GM19372 (cell line): Measurements from ENCODE around the gene MAEA.
"Not testable (repeated sequence)": the region's sequence is repeated elsewhere in the genome, so short reads cannot be mapped to it uniquely, and the experiment has no call there.

Source experiments
- ATAC-seq: cut with Tn5 transposase; IDR thresholded peaks from one replicate; pipeline ENCODE4 v1.9.1; 2021; ENCODE audit warnings: mild to moderate bottlenecking, low read depth, moderate library complexity; ENCODE audit not compliant: unreplicated experiment

Gene MAEA

DNA sequence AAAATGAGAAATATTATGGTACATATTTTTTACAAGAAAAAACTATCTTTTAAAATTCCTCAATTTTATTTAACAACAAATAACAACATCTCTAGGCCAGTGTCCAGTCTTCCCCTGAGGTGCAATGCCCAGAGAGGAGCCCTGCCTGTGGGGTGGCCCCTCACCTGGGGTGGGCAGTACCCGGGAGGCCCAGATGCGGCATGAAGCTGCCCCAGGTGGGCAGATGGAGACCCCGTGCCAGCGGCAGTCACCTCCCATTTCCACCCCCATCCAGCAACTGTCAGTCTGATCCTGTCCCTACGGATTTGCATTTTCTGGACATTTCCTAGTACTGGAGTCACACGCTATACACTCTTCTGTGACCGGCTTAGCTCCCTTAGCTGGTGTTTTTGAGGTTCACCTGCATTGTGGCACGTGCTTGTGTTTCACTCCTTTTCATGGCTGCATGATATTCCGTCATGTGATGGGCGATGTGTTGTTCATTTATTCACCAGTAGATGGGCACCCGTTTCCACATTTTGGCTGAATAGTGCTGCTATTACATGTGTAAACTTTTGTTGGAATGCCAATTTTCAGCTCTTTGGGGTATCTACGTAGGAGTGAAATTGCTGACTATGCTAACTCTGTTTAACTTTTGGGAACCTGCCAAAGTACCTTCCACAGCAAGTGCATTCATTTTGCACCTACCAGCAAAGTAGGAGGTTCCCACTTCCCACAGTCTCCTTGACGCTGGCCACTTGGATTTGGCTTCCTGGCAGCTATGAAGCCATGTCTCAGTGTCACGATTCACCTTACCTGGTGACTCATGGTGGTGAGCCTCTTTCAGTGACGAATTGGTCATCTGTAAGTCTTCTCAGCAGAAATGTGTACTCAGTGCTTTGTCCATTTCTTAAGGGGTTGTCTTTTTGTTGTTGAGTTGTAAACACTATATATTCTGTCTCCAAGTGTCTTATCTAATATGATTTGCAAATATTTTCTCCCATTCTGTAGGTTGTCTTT is 11.7 kb upstream of the MAEA start:
- no peak for ATAC-seq

DNA sequence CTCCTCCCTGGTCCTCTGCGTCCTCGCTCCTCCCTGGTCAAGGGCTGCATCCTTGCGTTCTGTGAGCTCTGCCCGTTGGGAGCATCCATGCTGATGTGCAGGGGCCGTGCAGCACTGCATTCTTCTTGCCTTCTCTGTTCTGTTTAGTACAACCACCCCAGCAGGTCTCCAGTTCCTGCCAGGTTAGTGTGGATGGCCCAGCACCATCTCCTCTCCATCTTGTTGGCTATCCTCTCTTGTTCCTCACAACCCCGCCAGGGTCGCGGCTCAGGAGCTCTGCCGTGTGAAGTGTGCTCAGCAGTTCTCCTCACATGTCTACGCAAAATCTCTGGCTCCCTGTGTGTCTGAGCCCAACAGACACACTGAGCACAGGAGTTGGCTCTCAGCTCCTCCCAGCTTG is 10.4 kb upstream of the MAEA start:
- no peak for ATAC-seq

DNA sequence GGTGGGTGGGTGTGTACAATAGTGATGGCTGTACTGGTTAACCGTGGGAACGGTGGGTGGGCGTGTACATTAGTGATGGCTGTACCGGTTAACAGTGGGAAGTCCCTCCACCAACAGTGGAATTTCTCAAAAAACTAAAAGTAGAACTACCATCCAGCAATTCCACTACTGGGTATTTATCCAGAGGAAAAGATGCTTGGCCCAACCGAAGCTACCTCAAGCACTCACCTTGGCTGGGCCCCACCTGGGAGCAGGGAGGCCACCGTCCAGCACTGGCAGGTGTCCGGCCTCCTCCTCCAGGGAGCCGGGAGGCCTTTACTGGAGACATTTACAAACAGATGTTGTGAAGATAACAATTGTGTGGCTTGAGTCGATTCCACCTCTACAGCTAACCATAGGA is 6.0 kb upstream of the MAEA start:
- ATAC-seq: no peak

DNA sequence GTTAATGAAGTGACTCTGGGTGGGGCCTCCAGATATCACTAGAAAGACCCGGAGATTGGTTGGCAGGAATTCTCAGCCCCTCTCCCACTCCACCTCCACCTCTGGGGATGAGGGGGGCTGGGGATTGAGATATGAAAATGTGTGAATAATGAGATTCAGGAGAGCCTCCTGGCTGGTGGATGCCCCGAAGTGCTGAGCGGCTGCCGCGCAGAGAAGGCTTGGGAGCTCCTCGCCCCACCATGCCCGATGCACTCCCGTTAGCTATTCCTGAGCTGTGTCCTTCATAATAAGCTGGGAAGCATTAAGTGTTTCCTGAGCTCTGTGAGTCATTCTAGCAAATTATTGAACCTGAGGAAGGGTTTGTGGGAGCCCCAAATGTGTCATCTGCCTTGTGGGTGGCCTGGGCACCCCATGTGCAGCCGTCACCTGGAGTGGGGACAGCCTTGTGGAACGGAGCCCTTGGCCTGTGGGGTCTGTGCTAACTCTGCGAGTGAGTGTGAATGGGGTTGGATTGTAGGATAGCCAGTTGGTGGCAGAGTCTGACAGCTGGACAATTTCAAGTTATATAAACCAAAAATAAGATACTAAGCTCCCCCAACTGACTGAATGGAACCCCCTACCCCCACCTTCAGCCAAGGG is 4.4 kb upstream of the MAEA start:
- no peak for ATAC-seq

DNA sequence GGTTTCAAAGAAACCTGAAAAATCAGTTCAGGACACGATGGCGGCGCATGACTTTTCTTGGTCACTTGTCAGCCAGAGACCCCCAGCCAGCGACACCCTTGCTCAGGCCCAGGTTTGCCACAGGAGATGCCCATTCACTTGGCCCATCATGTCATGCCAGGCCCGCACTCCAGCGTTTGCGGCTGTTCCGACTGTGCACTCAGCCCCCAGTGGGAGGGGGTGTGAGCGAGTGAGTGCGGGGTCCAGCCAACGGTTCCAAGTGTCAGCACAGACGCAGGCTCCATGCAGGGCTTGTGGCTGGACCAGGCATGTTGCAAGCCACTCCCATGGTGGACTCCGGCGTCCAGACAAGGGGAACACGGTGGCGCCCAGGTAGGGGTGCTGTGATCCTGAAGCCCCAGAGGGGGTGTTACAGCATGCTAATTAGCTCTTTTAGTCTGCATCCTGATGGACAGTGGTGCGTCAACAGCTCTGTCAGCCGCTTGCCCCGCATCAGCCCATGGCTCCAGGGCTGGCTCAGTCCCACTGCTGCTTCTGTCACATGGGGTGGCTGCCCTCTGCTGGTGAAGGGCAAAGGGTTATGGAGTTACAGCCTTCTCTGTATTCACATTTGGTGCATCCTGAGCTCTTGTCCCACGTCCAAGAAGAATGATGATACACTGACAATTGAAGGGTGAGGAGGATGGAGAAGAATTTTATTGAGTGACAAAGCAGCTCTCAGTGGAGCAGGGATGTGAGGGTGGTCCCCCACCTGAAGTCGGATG is 3.7 kb upstream of the MAEA start:
- no peak for ATAC-seq

DNA sequence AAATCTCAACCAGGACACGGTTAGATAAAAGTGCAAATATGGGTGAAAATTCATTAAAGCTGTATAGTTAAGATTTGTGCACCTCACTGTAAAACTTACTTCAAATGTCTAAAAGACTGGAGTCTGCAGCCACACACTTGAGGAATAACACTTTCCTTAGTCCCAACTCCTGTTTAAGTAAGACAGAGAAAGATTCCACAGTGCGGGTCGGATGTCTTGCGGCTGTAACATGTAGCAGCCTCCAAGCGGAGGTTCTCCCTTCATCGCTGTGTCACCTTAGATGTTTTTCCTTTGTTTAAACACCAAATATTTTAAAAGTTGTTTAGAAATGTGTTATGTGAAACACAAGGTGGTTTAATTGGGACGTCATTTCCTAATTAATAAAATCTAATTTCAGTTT is 905 bp upstream of the MAEA start:
- no peak for ATAC-seq

DNA sequence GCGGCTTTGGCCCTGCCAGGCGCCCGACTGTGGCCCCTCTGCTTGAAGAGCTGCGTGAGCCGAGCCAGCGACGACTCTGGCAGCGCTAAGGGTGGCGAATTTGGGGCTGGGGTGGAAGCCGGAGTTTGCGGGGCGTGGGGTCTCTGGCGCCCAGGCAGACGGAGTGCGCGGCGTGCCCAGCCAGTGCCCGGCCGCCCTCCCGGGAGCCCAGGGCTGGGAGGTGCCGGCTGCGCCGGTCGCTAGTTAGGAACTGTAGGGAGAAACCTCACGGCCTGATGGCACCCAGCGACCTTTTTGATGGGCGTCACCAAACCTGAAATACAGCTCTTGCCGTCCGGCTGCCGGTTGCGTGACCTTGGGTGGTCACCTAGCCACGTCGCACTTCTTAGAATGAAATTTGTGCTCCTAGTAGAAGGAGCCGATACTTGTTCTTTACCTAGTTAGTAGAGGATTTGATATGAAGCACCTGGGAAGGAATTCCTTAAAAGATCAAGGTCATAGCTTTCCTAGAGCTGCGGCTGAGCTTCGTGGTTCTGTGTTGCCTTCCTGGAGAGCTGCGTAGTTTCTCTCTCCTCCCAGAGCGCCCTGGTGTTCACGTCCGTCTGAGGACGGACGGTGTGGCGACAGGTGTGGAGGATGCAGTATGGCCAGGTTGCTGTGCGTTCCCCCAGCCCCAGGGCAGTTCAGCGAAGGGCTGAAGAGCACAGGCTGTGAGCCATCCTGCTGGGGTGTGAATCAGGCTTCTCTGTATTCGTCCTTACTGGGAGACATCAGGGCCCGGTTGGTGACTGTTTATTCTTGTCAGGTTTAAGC is 680 bp downstream of the MAEA start:
- no peak for ATAC-seq

DNA sequence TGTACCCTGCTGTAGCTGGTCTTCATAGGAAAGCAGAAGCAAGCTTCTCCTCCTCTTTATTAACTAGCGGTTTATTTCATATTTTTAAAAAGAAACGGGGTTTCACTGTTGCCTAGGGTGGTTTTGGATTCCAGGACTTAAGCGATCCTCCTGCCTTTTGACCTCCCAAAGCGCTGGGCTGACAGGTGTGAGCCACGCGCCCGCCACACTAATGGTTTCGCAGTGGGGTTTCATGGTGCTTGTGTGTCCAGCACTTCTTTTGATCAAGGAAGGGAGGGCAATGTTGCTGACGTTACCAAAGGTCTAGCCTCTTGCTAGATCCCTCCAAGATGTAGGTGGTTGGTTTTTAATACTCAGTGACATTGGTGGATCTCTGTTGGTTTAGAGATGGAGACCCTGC is 1.4 kb downstream of the MAEA start:
- ATAC-seq: no peak

DNA sequence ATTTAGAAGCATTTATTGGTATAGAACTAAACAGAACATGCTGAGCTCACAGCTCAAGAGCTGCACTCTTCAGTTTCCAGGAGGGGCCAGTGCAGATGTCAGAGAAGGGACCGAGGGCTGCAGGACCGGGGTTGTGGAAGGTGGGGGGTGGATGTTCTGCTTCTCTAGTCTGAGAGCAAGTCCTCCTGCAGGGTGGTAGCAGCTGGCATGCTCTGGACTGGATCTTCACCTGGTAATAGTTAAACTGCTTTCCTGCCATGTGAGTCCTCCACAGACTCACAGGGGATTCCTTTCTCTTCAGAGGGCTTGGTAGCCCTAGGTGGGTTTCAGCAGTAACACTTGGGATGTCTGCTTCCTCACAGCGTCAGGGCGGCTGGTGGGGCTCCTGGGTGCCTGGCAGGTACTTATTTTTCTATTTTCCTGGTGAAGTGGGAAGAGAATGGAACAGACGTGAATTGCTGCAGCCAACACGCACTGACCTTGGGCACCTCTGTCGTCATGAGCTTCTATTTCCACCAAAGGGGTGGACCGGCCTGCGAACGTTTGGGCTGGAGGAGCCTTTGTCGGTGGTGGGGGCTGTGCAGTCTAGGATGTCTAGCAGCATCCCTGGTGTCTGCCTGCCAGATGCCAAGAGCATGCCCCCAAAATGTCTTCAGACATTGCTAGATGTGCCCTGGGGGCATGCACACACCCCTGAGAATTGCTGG is 2.5 kb downstream of the MAEA start:
- ATAC-seq: no peak

DNA sequence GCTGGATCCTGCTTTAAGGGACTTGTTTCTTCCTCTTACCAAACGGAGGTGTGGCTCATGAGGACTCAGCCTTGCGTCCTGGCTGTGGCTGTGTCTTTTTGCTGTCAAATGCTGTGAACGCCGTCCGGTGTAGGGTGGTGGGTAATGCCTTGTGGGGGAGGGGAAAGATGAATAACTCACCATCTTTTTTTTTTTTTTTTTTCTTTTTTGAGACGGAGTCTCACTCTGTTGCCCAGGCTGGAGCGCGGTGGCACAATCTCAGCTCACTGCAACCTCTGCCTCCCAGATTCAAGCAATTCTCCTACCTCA is 3.0 kb downstream of the MAEA start:
- ATAC-seq: not testable (repeated sequence)

DNA sequence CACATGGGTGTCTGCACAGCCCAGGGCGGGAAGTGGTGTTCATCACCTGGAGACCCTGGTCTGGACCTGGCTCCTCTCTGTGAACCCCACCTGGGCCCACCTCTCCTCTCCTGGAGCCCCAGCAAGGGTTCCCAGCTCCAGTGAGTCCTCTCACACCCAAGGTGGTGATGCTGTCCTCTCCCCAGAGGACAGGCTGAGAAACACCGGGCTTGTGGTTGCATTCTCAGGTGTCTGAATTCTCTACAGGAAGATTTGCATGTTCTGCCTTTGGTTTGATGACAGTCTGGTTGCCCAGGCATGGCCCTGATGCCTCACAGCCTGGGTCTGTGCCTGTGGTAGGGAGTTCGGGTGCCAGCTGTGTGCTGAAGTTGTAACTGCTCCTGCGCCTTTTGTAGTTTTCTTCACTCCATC is 3.8 kb downstream of the MAEA start:
- no peak for ATAC-seq

DNA sequence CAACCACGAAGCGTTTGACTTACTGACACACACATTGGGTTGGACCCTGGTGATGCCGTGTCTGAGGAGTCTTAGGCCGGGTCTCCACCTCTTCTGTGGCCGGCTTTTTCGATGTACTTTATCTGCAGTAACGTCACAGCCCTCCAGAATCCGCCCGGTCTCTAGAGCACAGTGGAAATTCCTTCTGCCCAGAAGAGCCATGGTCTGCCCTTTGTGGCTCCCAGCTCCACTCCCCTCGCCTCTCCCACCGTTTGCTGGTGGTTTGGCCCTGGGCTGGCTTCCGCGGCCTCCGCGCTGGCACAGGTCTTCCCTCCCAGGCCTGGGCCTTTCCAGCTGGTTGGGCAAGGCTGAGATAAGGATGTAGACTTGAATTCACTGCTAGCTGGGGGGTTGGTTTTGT is 4.3 kb downstream of the MAEA start:
- ATAC-seq: no peak

DNA sequence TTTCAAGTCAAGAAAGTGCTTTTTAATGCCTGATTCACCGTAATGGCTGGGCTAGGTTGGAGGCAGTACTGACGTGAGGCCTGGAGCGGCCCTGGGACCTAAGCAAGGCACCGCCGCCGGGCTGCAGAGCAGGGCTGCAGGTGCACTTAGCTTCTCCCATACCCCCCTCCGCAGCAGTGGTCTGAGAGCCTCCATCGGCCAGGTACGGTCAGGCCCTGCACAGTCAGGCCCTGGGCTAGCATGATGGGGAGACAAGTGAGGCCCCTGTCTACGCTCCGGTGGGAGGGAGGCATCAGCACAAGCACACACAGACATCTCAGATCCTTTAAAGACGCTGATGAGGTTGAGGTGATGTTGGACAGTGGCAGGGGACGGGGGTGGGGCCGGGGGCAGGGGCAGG is 4.7 kb downstream of the MAEA start:
- no peak for ATAC-seq

DNA sequence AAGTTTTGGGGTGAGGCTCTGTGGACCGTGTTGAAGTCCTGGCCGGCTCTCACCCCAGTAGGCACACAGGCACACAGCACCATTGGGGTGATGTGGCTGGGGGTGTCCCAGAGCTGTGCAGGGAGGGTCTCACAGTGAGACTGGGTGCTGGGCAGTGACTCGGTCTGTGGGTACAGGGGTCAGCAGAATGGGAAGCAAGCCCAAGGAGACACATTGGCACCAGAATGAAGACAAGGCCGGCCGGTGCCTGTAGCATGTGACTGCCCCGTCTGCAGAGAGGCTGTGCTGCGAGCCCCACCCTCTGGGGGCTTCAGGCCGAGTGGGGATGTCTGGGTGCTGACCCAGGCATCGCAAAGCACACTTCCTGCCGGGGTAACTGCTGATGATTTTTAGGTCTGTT is 5.2 kb downstream of the MAEA start:
- ATAC-seq: no peak

DNA sequence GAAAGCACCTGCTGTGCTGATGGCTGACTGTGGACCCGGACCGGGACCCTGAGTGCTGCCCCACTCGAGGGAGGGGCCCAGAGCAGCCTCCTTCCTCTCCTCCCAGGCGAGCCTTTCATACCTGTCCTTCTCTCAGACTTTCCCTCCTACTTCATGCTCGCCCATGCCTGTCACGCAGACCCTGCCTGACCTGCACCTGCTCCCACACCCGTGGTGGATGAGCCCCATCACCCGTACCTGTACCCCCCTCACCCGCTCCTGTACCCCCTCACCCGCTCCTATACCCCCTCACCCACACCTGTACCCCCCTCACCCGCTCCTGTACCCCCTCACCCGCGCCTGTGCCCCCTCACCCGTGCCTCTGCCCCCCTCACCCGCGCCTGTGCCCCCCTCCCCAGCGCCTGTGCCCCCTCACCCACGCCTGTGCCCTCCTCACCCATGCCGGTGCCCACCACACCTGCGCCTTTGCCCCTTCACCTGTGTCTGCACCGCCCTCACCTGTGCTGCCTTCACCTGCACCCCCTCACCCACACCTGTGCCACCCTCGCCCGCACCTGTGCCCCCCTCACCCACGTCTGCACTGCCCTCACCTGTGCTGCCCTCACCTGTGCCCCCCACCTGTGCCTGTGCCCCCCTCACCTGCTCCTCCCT is 5.8 kb downstream of the MAEA start:
- ATAC-seq: no peak

DNA sequence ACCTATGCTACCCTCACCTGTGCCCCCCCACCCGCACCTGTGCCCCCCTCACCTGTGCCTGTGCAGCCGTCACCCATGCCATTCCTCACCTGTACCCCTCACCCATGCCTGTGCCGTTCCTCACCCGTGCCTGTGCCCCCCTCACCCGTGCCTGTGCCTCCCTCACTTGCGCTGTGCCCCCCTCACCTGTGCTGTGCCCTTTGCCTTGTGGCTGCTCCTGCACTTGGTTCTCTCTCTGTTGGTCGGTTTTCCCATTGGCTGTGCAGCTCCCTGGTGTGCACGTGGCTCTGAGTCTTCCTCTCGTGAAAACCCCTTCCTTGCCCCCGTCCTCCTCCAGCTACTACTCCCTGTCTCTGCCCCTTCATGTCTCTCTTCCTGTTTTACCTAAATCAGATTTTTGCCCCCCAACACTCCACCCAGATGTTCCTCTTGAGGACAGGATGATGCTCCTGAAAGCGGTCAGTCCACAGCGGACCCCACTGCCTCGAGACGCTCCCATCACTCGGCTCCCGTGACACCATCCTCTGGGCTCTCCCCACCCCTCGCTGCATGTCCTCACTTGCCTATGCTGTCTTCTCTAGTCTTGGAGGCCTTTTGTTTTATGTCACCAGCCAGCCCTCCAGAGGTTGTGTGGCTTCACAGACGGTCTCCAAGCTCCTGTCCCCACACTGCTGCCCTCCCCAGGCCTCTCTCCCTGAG is 6.8 kb downstream of the MAEA start:
- no peak for ATAC-seq

DNA sequence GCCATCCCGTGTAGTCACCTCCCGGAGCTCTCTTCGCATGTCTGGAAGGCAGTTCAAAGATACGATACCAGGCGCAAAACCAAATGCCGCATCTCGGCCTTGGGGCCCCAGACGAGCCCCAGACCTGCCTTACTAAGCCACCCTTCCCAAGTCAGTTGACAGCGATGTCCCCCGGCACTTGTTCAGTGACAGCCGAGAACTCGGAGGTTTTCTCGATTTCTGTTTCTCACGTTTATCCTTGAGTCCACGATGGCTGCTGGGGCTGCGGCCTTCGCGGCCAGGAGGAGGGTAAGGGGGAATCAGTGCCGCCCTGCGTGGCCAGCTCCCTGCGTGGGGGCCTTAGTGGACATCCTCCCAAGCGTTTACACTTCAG is 7.3 kb downstream of the MAEA start:
- ATAC-seq: no peak

DNA sequence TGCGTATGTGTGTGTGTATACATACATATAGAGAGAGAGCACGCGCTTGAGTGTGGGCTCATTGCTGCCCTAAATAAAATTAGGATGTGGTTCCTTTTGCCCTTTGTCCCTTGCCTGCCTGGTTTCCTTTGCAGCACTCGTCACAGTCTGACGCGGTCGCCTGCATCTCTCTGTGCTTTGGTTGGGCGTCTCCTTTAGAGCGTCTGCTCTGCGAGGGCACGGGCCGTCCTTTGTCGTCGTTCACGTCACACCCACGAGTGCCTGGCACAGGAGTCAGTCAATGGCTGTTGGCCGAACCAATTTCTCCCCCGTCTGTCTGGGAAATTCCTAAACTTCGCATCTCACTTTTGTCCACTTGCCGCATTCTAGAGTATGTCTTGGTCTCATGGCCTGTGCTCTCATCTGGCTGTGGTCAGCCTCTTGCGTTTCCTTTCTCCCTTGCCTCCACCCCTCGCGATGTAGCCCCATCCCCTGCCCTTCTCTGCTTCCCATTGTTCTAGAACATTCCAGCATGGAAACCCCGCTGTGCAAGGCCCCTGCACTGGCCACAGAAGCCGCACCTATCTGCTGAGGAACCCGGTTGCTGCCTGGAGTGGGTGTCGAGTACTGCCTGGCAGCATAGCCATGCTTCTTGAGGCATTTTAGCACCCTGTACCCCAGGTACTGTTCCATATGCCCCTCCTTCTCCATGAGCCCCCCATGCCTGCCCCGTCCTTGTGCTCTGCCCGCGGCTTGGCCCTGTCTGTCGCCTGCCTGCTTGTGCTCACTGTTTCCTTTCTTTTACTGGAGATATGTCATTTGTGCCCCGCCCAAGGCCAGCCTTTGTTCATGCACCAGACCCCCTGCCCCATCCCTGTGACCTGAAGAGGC is 8.0 kb downstream of the MAEA start:
- no peak for ATAC-seq
